Prostate gland (tissue), 2 donors: ENCODE data around the gene TNS3. TPM values are rescaled to one million over a fixed set of nuclear protein-coding genes. Genes with fewer than 3 reads are reported as not detected.

ENCODE experiments used
- DNase-seq: peaks from one replicate; pipeline ENCODE4 v3.0.0-alpha.2; 2019; ENCODE audit warnings: low spot score
- H3K27ac ChIP-seq, 2 donors: fragments of 200-600 bp; sonication (generic); 2 replicates each; pipeline ENCODE4 v1.5.1; 2017 to 2019
- H3K27me3 ChIP-seq: fragments of 200-600 bp; sonication (generic); replicated peaks from 2 replicates; pipeline ENCODE4 v1.5.1; 2019; ENCODE audit not compliant: insufficient read depth
- H3K36me3 ChIP-seq, 2 donors: fragments of 200-600 bp; sonication (generic); 1 replicate in 1 of 2; 2 replicates in 1 of 2; pipeline versions ENCODE4 v1.5.1 to v1.8.1; 2017 to 2019
- H3K4me1 ChIP-seq: fragments of 200-600 bp; sonication (generic); replicated peaks from 2 replicates; pipeline ENCODE4 v1.5.1; 2019
- H3K4me3 ChIP-seq, 2 donors: fragments of 200-600 bp; sonication (generic); 2 replicates each; pipeline ENCODE4 v1.5.1; 2017 to 2019
- H3K9me3 ChIP-seq: fragments of 200-600 bp; sonication (generic); 2 replicates; pipeline ENCODE4 v1.5.1; 2017
- POLR2A ChIP-seq: fragments of 450-650 bp; IDR thresholded peaks from one replicate; pipeline ENCODE4 v1.6.1; 2016; ENCODE audit warnings: antibody characterized with exemption, mild to moderate bottlenecking
- POLR2AphosphoS5 ChIP-seq: sonication (generic); formaldehyde crosslinking; IDR thresholded peaks from one replicate; pipeline ENCODE4 v1.6.1; 2017; ENCODE audit warnings: antibody characterized with exemption
- WGBS: methylation state at CpG from one replicate; pipeline ENCODE4 v1.1.5; 2018; 5-methylcytosine and 5-hydroxymethylcytosine counted together
- intact Hi-C: fragments of 100-400 bp; cut with DNase I; formaldehyde crosslinking; loops from one replicate; pipeline ENCODE4 v1.14.2; 2022
- total RNA-seq, 2 donors: library from RNA; depleted of rRNA; stranded (reverse); fragments of >200 nt; gene quantifications; one replicate each; pipeline ENCODE4 v1.1.0, GENCODE V29; 2016
- TF ChIP-seq, protein P1 (sequence below), 4 experiments: fragments of 200-600 bp in 2 of 4; fragments of 450-650 bp in 2 of 4; sonication (generic) in 2 of 4; IDR thresholded peaks; 1 replicate in 3 of 4; 2 replicates in 1 of 4; pipeline ENCODE4 v1.5.1; 2016 to 2019; ENCODE audit warnings: antibody characterized with exemption in 4 of 4, mild to moderate bottlenecking in 2 of 4, moderate library complexity in 2 of 4

TNS3 gene
- total RNA-seq, 2 donors from 2014 or later: 19.5 to 95.8 TPM

DNA sequence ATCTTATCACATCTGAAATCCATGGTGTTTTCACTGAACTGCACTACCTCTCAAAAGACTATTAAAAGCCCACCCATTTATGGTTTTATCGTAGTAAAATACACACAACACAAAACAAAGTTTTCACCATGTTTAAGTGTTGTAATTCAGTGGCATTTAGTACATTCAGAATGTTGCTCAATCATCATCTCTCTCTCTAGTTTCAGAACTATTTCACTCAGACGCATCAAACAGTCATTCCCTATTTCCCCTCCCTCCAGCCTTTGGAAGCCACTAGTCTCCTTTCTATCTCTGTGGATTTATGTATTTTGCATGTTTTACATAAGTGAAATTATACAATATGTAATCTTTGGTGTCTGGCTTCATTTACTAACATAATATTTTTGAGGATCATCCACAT, 332.6 kb downstream of the TNS3 start:
- H3K36me3 ChIP-seq: no peaks in the 10 kb centered on the region
- no peak overlapping the region for H3K27ac ChIP-seq
- no peaks in the 10 kb centered on the region for H3K9me3 ChIP-seq
- H3K27me3 ChIP-seq: no peaks in the 10 kb centered on the region
- H3K4me1 ChIP-seq: no peaks in the 10 kb centered on the region
- intact Hi-C loops: no loop called here
- TF ChIP-seq, protein P1, sequence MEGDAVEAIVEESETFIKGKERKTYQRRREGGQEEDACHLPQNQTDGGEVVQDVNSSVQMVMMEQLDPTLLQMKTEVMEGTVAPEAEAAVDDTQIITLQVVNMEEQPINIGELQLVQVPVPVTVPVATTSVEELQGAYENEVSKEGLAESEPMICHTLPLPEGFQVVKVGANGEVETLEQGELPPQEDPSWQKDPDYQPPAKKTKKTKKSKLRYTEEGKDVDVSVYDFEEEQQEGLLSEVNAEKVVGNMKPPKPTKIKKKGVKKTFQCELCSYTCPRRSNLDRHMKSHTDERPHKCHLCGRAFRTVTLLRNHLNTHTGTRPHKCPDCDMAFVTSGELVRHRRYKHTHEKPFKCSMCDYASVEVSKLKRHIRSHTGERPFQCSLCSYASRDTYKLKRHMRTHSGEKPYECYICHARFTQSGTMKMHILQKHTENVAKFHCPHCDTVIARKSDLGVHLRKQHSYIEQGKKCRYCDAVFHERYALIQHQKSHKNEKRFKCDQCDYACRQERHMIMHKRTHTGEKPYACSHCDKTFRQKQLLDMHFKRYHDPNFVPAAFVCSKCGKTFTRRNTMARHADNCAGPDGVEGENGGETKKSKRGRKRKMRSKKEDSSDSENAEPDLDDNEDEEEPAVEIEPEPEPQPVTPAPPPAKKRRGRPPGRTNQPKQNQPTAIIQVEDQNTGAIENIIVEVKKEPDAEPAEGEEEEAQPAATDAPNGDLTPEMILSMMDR (IDR thresholded peaks at IDR 0.05): no peak
- TF ChIP-seq POLR2A (no peak), POLR2AphosphoS5 (no peak)
- whole genome bisulfite sequencing: 90% methylated on average over 2 of the region's 2 CpGs
- DNase-seq: no peak
- no peak overlapping the region for H3K4me3 ChIP-seq

DNA sequence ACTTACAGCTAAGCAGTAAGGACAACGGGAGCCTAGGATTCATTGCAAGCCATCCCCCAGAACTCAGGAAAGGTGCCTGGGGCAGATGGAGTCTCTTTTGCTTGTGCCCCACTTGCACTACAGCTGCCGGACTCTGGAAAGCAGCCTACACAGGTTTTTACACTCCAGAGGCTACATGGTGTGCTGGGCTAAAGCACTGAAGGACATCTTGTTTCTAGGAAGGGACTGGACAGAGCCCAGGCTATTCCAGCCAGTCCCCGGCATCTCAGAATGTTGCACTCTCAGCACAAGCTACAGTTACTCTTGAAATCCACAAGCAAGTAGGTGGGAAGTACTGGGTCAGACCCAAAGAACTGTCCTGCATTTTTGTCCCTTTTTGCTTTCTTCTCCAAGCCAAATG, 333.1 kb downstream of the TNS3 start:
- WGBS: 50% methylated on average over 3 of the region's 3 CpGs
- Histone ChIP-seq H3K4me1 (no peaks in the 10 kb centered on the region), H3K36me3 (no peaks in the 10 kb centered on the region), H3K27me3 (no peaks in the 10 kb centered on the region), H3K4me3 (no peak overlapping the region), H3K9me3 (no peaks in the 10 kb centered on the region), H3K27ac (no peak overlapping the region)
- intact Hi-C loops: no loop called here
- no peak for DNase-seq
- no peak for TF ChIP-seq POLR2AphosphoS5
- TF ChIP-seq, protein P1 (IDR thresholded peaks at IDR 0.05): no peak
- no peak for TF ChIP-seq POLR2A

DNA sequence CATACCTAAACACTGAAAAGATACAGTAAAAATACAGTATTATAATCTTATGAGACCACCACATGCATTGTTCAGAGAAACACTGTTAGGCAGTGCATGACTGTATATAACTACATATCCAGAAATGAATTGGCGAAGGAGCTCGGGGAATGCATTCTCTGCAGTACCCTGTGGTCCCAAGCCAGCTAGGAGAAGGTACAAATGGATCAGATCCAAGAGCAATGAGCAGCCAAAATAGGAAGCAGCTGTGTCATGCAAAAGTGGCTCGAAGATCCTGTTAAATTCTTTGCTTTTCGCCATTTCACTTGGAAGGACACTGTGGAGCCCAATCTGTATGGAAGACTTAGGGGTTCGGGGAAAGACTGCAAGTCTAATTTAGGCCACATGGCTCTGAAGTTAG, 334.8 kb downstream of the TNS3 start:
- intact Hi-C loops: no loop called here
- no peak for TF ChIP-seq POLR2A
- TF ChIP-seq POLR2AphosphoS5: no peak
- TF ChIP-seq, protein P1 (IDR thresholded peaks at IDR 0.05): no peak
- no peak overlapping the region for H3K4me3 ChIP-seq
- no peaks in the 10 kb centered on the region for H3K36me3 ChIP-seq
- 49% methylated on average over 5 of the region's 5 CpGs for WGBS
- H3K27me3 ChIP-seq: no peaks in the 10 kb centered on the region
- H3K27ac ChIP-seq: no peak overlapping the region
- H3K4me1 ChIP-seq: no peaks in the 10 kb centered on the region
- H3K9me3 ChIP-seq: no peaks in the 10 kb centered on the region
- no peak for DNase-seq

DNA sequence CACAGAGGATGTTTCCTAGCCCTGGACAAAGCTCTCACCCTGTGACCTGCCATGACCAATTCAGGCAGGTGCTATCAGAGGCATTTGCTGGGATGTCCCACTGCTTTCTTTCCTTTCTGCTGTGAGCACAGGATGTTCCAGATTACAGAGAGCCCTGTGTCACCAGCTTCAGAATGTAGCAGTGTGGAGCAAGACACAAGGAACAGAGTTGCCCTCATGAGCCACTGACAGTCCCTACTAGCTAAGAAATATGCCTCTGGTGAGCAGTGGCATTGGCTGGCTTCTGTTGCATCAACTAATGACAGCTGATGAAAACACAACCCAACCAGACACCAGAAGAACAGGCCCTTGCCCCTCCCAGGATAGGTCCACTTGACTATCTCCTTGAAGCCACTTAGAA, 337.2 kb downstream of the TNS3 start:
- Histone ChIP-seq H3K4me3 (no peak overlapping the region), H3K4me1 (no peaks in the 10 kb centered on the region), H3K27ac (no peak overlapping the region), H3K9me3 (no peaks in the 10 kb centered on the region), H3K36me3 (no peaks in the 10 kb centered on the region), H3K27me3 (no peaks in the 10 kb centered on the region)
- intact Hi-C loops: no loop called here
- TF ChIP-seq, protein P1 (IDR thresholded peaks at IDR 0.05): no peak
- TF ChIP-seq POLR2A (no peak), POLR2AphosphoS5 (no peak)
- no peak for DNase-seq

DNA sequence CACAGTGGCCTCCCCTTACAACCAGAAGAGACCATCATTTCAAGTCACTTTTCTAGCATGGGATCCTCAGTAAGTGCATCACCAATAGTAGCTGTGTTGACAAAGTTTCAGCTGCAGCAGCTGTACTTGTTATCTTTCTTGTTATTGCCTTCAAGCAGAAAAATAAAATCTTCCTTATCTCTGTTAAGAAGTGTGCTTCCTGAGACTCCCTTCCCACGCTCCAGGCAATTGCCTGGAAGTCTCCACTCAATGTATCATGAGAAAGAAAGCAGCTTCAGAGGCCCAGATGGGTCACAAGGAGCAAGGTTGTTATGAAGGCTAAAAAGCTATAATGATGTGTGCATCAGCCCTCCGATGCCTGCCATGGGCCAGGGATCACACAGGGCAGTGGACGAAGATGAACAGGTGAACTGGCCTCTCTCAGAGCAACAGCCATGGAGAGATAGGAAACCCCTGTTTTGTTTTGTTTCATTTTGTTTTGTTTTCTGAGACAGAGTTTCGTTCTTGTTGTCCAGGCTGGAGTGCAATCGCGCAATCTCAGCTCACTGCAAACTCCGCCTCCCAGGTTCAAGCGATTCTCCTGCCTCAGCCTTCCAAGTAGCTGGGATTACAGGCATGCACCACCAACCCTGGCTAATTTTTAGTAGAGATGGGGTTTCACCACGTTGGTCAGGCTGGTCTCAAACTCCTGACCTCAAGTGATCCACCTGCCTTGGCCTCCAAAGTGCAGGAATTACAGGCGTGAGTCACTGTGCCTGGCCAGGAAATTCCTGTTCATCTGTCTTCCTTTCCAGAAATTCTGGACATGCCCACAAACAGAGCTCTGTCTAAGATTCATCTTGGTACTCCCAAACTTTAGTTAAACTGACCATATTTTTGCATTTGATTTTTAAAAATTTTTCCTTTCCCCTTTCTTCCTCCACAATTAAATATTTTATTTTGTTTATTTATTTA, 340.5 kb downstream of the TNS3 start:
- H3K27ac ChIP-seq: no peak overlapping the region
- H3K4me3 ChIP-seq: no peak overlapping the region
- no peaks in the 10 kb centered on the region for H3K4me1 ChIP-seq
- 82% methylated on average over 10 of the region's 10 CpGs for WGBS
- DNase-seq: no peak
- TF ChIP-seq POLR2AphosphoS5 (no peak), POLR2A (no peak)
- TF ChIP-seq, protein P1 (IDR thresholded peaks at IDR 0.05): no peak
- H3K9me3 ChIP-seq: no peaks in the 10 kb centered on the region
- intact Hi-C loops: no loop called here
- no peaks in the 10 kb centered on the region for H3K27me3 ChIP-seq
- H3K36me3 ChIP-seq: no peaks in the 10 kb centered on the region
